A673 (cell line): ENCODE data around the gene TUFM.

Experiments
- EZH2 ChIP-seq: fragments of 200-600 bp; sonication (generic); IDR thresholded peaks from 2 replicates; pipeline ENCODE4 v1.6.1; 2017; ENCODE audit warnings: borderline replicate concordance, low read depth, mild to moderate bottlenecking, mixed read lengths, antibody characterized with exemption, low read length; ENCODE audit not compliant: poor library complexity, severe bottlenecking
- TF ChIP-seq, protein P1 (sequence below): fragments of 300-800, 200-600 bp; sonication (generic); conservative IDR thresholded peaks from 2 replicates; pipeline ENCODE4 v1.5.1; 2017; ENCODE audit warnings: low read depth, mild to moderate bottlenecking, antibody characterized with exemption, low read length, moderate library complexity, mixed read lengths

DNA sequence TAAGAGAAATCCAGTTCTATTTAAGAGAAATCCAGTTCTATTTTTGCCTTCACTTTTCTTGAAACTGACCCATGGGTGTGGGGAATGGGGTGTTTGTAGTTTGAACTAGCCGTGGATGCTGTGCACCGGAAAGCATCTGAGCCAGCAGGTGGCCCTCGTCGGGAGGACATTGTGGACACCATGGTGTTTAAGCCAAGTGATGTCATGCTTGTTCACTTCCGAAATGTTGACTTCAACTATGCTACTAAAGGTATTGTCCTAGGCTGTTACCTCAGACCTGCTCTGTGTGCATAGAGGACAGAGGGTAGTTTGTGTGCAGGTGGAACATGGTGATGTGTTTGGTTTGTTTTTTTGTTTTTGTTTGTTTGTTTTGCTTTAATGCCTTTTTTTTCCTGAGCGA lies 20.0 kb downstream of the TUFM start:
- TF ChIP-seq, protein P1, sequence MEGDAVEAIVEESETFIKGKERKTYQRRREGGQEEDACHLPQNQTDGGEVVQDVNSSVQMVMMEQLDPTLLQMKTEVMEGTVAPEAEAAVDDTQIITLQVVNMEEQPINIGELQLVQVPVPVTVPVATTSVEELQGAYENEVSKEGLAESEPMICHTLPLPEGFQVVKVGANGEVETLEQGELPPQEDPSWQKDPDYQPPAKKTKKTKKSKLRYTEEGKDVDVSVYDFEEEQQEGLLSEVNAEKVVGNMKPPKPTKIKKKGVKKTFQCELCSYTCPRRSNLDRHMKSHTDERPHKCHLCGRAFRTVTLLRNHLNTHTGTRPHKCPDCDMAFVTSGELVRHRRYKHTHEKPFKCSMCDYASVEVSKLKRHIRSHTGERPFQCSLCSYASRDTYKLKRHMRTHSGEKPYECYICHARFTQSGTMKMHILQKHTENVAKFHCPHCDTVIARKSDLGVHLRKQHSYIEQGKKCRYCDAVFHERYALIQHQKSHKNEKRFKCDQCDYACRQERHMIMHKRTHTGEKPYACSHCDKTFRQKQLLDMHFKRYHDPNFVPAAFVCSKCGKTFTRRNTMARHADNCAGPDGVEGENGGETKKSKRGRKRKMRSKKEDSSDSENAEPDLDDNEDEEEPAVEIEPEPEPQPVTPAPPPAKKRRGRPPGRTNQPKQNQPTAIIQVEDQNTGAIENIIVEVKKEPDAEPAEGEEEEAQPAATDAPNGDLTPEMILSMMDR, result no peak
- no peak for TF ChIP-seq EZH2
